Measurements from ENCODE around the gene REL.

DNA sequence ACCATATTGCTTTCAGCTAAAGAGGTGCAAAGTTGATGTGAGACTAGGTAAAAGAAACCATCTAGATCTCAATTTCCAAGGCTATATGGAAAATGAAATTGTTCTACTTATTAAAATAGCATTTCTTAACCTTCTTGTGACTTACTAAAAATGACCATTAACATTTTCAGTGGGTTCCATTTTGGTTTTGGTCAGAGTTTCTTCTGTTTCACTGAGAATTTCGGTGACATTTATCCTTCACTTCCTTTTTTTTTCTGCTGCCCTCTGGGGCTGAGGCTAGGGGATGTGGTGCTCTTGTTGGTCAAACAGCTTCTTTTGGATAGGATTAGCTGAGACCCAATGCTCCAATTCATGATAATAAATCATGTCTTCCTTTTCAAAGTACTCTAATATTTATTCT lies 44.3 kb upstream of the REL start:
- TF ChIP-seq, protein P1, sequence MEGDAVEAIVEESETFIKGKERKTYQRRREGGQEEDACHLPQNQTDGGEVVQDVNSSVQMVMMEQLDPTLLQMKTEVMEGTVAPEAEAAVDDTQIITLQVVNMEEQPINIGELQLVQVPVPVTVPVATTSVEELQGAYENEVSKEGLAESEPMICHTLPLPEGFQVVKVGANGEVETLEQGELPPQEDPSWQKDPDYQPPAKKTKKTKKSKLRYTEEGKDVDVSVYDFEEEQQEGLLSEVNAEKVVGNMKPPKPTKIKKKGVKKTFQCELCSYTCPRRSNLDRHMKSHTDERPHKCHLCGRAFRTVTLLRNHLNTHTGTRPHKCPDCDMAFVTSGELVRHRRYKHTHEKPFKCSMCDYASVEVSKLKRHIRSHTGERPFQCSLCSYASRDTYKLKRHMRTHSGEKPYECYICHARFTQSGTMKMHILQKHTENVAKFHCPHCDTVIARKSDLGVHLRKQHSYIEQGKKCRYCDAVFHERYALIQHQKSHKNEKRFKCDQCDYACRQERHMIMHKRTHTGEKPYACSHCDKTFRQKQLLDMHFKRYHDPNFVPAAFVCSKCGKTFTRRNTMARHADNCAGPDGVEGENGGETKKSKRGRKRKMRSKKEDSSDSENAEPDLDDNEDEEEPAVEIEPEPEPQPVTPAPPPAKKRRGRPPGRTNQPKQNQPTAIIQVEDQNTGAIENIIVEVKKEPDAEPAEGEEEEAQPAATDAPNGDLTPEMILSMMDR (IDR thresholded peaks at IDR 0.05): no peak
- TF ChIP-seq EP300 (IDR thresholded peaks at IDR 0.05): no peak
- TF ChIP-seq POLR2AphosphoS5 (IDR thresholded peaks at IDR 0.05): no peak

All from sigmoid colon (tissue), 4 donors.